Mesenteric fat pad (tissue), 1 donor: ENCODE data around the gene CMTM4. TPM values are rescaled to one million over a fixed set of nuclear protein-coding genes. Genes with fewer than 3 reads are reported as not detected.
"Not testable (repeated sequence)": the region's sequence is repeated elsewhere in the genome, so short reads cannot be mapped to it uniquely, and the experiment has no call there.

Experiments
- DNase-seq: peaks from one replicate; pipeline ENCODE4 v3.0.0-alpha.2; 2020; ENCODE audit warnings: low spot score
- total RNA-seq: library from RNA; stranded (reverse); fragmentation: NEBNext Ultra II Directional; extraction: Animal tissue kit (Norgen Biotek cat#: 25700); gene quantifications from one replicate; pipeline ENCODE4 v1.2.1, GENCODE V29; 2021
- donor health status: DM: yes; HTN: yes; CAD: no.

The CMTM4 gene
- total RNA-seq, 1 donor from 2014 or later = 17.9 TPM

DNA sequence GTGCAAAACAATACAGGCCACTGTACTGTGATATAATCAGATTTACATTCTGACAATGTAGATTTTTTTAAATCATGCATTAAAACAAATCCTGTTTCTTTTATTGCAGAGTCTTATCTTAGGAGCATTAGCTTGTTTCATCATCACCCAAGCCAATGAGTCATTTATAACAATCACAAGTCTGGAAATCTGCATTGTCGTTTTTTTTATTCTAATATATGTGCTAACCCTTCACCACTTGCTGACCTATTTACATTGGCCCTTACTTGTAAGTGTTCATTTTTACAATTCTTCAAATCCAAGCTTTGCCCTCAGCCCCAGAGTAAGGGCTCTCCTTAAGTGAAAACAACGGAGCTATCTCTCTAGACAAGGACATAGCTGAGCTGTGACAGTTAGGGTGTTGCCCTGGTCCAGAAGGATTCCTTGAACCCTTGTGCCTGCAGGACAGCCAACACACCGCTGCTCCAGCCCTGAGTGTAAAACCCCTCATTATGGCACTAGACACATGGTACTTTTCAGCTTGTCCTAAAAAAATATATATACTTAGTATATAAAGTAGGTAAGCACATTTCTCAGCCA lies 126.6 kb downstream of the CMTM4 start:
- no peak for DNase-seq

GRCh38 chr16:66569131-66569530 lies 127.4 kb downstream of the CMTM4 start:
- no peak for DNase-seq

- no peak for DNase-seq
Measured at GRCh38 chr16:66568355-66568754, 128.2 kb downstream of the CMTM4 start.

DNA sequence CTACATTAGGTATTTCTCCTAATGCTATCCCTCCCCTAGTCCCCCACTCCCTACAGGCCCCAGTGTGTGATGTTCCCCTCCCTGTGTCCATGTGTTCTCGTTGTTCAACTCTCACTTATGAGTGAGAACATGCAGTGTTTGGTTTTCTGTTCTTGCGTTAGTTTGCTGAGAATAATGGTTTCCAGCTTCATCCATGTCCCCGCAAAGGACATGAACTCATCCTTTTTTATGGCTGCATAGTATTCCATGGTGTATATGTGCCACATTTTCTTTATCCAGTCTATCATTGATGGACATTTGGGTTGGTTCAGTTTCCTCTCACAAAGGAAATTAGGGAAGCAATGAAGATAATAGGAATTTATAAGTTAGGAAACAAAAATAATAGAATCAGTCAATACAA lies 129.3 kb downstream of the CMTM4 start:
- DNase-seq = not testable (repeated sequence)

DNA sequence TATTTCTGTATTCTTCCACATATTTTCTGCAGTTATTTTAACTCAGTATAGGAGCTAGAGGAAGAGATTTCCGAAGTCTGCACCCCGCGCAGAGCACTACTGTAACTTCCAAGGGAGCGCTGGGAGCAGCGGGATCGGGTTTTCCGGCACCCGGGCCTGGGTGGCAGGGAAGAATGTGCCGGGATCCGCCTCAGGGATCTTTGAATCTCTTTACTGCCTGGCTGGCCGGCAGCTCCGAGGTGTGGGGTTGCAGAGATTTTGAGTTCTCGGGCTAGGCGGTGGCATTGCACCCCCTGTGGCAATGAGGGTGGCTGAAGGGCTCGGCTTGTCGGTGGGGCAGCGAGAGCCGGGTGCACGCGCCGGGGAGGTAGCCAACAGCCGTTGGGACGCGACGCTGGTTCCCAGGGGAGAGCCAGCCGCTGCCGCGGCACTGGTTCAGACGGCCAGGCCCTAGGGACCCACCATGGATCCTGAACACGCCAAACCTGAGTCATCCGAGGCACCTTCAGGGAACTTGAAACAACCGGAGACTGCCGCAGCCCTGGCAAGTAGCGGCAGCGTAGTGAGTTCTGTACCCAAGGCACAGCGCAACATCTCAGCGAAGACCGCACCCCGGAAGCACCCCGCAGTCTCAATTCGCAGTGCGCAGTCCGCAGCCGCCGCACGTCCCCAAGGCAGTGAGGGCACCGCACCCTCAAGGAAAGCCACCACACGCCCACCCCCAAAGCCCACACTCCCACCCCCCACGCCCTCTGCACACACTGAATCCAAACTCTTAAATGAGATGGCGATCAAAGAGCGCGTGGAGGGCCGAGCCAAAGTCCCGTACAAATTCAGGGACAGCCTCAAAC lies 130.3 kb downstream of the CMTM4 start, which contains the start of gene CMTM1:
Gene CMTM1, plus strand, starts transcription at position 389 of the 851 bp plus-strand sequence. Its CDS starts 75 bp downstream, at position 464.
- DNase-seq = no peak

Other genes starting within 250 kb of the CMTM4 start
- 58.3 TPM for gene TK2, start 146.6 kb downstream of the CMTM4 start, total RNA-seq
- gene CKLF, start 144.2 kb downstream of the CMTM4 start, total RNA-seq = 41.6 TPM
- 6.4 TPM for gene CMTM1, start 130.3 kb downstream of the CMTM4 start, total RNA-seq
- gene CMTM2, start 117.3 kb downstream of the CMTM4 start, total RNA-seq = 1.00 TPM
- gene CMTM3, start 92.0 kb downstream of the CMTM4 start, total RNA-seq = 48.1 TPM
- 162 TPM for gene DYNC1LI2, start 54.9 kb upstream of the CMTM4 start, total RNA-seq
- not detected for gene TERB1, start 104.8 kb upstream of the CMTM4 start, total RNA-seq
- 42.4 TPM for gene NAE1, start 134.2 kb upstream of the CMTM4 start, total RNA-seq
- gene CA7, start 147.7 kb upstream of the CMTM4 start, total RNA-seq = not detected
- 33.5 TPM for gene PDP2, start 183.8 kb upstream of the CMTM4 start, total RNA-seq
- gene CDH16, start 222.1 kb upstream of the CMTM4 start, total RNA-seq = not detected
- 3.4 TPM for gene RRAD, start 228.8 kb upstream of the CMTM4 start, total RNA-seq
- 63.1 TPM for gene CIAO2B, start 237.7 kb upstream of the CMTM4 start, total RNA-seq
- 47.6 TPM for gene CES2, start 238.8 kb upstream of the CMTM4 start, total RNA-seq